Left ventricle myocardium inferior (tissue), 1 donor: Measurements from ENCODE around the gene TMEM175. TPM values are rescaled to one million over a fixed set of nuclear protein-coding genes. Genes with fewer than 3 reads are reported as not detected.

Source experiments
- DNase-seq: peaks from one replicate; pipeline ENCODE4 v3.0.0-alpha.2; 2020
- H3K27ac ChIP-seq: fragments of 200-600 bp; replicated peaks from 2 replicates; pipeline ENCODE4 v1.8.0; 2021
- H3K27me3 ChIP-seq: fragments of 200-600 bp; 2 replicates; pipeline ENCODE4 v1.8.0; 2021; ENCODE audit warnings: low read depth
- H3K36me3 ChIP-seq: fragments of 200-600 bp; 2 replicates; pipeline ENCODE4 v1.8.0; 2021
- H3K4me1 ChIP-seq: fragments of 200-600 bp; 2 replicates; pipeline ENCODE4 v1.8.0; 2021
- H3K4me3 ChIP-seq: fragments of 200-600 bp; 2 replicates; pipeline ENCODE4 v1.8.0; 2021; ENCODE audit warnings: mild to moderate bottlenecking, moderate library complexity
- H3K9me3 ChIP-seq: fragments of 200-600 bp; replicated peaks from 2 replicates; pipeline ENCODE4 v1.8.0; 2021
- intact Hi-C: fragments of 100-400 bp; cut with micrococcal nuclease; formaldehyde crosslinking; loops from one replicate; pipeline ENCODE4 v1.11.0; 2022
- long read RNA-seq: library from polyadenylated mRNA; unstranded; transcript quantifications from one replicate; pipeline ENCODE4 v2.0.0, GENCODE V29; 2021
- total RNA-seq: library from RNA; stranded (reverse); fragmentation: NEBNext Ultra II Directional; extraction: Animal tissue kit (Norgen Biotek cat#: 25700); gene quantifications from one replicate; pipeline ENCODE4 v1.2.1, GENCODE V29; 2021
- TF ChIP-seq, protein P1 (sequence below): fragments of 200-600 bp; IDR thresholded peaks from 2 replicates; pipeline ENCODE4 v1.8.0; 2021; ENCODE audit warnings: antibody characterized with exemption, mild to moderate bottlenecking, borderline replicate concordance
- donor health status: DM: no; HTN: yes; CAD: no; lungs with severe emphysema.

TMEM175 gene, protein sequence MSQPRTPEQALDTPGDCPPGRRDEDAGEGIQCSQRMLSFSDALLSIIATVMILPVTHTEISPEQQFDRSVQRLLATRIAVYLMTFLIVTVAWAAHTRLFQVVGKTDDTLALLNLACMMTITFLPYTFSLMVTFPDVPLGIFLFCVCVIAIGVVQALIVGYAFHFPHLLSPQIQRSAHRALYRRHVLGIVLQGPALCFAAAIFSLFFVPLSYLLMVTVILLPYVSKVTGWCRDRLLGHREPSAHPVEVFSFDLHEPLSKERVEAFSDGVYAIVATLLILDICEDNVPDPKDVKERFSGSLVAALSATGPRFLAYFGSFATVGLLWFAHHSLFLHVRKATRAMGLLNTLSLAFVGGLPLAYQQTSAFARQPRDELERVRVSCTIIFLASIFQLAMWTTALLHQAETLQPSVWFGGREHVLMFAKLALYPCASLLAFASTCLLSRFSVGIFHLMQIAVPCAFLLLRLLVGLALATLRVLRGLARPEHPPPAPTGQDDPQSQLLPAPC
- total RNA-seq, result 20.3 TPM
- long read RNA-seq, transcript TMEM175-201 (11 exons, 1,860 nt), result major isoform, 18 of 64 reads
- long read RNA-seq, transcript TMEM175-202 (11 exons, 2,236 nt), result minor isoform, 6 of 64 reads
- long read RNA-seq, transcript TMEM175-212 (9 exons, 1,399 nt), result minor isoform, 5 of 64 reads
- long read RNA-seq, partial matches to known transcripts, result 12 of 64 reads
- long read RNA-seq, other reads (novel, unspliced or antisense), result 20 of 64 reads

DNA sequence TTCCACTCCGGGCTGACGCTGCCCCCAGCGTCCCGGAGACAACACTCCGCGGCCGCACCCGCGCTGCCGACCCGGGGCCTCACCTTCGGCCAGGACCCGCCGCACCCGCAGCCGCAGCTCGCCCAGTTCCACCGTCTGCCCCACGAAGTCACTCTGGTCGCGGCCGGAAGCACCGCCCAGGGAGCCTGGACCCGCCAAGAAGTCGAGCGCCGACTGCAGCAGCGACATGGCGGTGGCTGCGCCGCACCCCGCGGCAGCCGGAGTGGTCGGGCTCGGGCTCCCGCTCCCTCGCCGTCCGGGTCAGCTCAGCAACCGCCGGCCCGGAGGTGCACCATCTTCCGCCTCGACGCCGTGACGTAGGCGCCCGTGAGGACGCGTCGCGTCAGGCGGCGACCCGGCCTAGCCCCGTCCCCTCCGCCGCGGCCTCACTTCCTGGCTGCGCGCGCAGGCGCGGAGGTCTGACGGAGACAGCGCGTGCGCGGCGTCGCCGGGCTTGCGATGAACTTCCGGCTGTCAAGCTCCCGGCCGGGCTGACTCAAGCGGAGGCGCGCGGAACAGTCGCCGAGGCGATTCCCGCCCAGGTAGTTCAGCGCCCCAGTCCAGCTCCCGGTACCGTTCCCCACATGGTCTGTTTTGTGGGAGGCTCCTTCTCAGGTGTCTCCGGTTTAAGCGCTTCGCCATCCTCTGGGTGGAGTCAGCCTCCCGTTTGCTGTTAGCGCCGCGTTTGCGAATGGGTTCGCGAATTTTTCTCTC is at the start of gene TMEM175, which contains the start of gene GAK:
Gene TMEM175 (plus strand): TSS at position 501 of the 753 bp plus-strand sequence. CDS start 15,280 bp downstream, outside the sequence.
Gene GAK (minus strand): TSS at position 357 of the 753 bp plus-strand sequence. CDS start 129 bp downstream, at position 228.
- Histone ChIP-seq H3K27ac (peak within 1 kb of the TSS; percentile 93), H3K27me3 (no peaks in the 10 kb centered on the region), H3K4me3 (peak within 1 kb of the TSS; percentile 99), H3K9me3 (no peaks in the 10 kb centered on the region), H3K36me3 (no peaks in the 10 kb centered on the region), H3K4me1 (peaks cover 59% of the 10 kb centered on the region)
- intact Hi-C loops, result no loop called here
- DNase-seq, result peak; percentile 95
- TF ChIP-seq, protein P1, sequence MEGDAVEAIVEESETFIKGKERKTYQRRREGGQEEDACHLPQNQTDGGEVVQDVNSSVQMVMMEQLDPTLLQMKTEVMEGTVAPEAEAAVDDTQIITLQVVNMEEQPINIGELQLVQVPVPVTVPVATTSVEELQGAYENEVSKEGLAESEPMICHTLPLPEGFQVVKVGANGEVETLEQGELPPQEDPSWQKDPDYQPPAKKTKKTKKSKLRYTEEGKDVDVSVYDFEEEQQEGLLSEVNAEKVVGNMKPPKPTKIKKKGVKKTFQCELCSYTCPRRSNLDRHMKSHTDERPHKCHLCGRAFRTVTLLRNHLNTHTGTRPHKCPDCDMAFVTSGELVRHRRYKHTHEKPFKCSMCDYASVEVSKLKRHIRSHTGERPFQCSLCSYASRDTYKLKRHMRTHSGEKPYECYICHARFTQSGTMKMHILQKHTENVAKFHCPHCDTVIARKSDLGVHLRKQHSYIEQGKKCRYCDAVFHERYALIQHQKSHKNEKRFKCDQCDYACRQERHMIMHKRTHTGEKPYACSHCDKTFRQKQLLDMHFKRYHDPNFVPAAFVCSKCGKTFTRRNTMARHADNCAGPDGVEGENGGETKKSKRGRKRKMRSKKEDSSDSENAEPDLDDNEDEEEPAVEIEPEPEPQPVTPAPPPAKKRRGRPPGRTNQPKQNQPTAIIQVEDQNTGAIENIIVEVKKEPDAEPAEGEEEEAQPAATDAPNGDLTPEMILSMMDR, result peak; percentile 28

DNA sequence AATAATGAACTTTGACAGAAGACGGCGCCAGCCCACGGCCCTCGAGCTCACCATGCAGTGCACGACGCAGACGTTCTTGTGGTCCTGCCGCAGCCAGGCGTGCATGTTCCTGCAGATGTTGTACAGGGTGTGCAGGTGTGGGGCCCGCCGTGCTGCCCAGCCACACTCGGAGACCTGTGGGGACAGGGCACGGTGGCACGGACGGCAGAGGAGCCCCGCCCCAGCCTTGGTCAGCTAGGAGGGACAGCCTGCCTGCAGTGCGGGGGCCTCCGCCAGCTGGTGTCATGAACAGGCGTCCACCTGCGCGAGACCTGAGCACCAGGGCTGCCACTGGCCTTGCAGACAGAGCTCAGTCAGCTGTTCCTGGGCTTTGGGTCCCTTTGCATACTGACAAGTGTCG is 49.6 kb upstream of the TMEM175 start:
- TF ChIP-seq, protein P1, result no peak
- intact Hi-C loops, result no loop called here

DNA sequence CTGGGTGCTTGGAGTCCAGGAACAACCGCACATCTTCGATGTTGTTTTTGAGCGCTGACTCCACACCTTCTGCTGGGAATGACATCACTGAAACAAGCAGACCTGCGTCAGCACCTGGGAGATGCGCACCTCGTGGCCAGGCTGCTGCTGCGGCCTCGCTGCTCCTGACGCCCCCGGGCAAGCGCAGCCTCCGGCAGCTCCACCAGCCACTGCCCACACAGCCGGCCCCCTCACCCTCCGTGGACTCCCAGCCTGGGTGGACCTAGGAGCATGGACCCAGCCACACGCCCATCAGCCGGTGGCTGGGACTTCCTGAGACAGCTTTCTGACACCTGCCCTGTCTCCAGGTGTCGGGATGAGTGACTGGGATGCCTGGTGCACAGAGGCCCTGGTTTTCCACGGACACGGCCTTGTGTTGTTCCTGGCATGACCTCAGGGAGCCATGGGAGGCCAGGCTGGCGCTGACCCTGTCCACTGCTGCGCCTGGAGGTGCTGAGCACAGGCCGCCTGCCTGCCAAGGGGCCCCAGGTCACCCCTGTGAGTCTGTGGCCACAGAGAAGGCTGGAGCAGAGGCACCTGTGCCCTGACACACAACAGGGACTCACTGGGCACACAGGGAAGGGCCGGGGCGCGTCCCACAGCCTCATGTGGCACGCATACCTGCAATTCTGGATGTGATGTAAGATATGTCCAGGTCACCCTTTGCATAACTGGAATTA is 48.7 kb upstream of the TMEM175 start:
- no peak for DNase-seq

More for the DNA sequence above, 49.6 kb upstream of the TMEM175 start:
- Histone ChIP-seq H3K9me3 (no peaks in the 10 kb centered on the region), H3K4me3 (no peak overlapping the region), H3K4me1 (peaks cover 9% of the 10 kb centered on the region), H3K27ac (no peak overlapping the region), H3K27me3 (no peaks in the 10 kb centered on the region), H3K36me3 (peaks cover 88% of the 10 kb centered on the region)
- DNase-seq, result no peak

DNA sequence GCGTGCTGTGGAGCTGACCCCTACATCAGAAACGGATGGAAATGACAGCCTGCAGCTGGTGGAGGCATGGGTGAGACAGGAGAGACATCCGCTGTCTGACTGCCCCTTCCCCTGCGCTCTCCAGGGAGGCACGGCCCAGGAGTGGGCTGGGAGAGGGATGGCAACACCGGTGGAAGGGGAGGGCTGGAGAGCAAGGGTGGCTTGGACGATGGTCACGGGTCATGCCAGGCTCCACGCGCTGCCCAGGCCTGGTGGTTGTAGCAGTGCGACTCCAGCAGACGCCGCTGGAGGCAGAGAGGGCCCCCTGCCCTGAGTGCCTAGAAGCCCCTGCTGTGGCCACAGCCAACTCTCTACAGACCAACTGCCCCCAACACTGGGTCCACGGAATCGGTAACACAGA is 48.0 kb upstream of the TMEM175 start:
- Histone ChIP-seq H3K36me3 (peaks cover 89% of the 10 kb centered on the region), H3K9me3 (no peaks in the 10 kb centered on the region), H3K27me3 (no peaks in the 10 kb centered on the region), H3K27ac (no peak overlapping the region), H3K4me3 (no peak overlapping the region), H3K4me1 (peaks cover 9% of the 10 kb centered on the region)
- intact Hi-C loops, result no loop called here
- TF ChIP-seq, protein P1, result no peak
- no peak for DNase-seq

More for the DNA sequence above, 48.7 kb upstream of the TMEM175 start:
- H3K27me3 ChIP-seq, result no peaks in the 10 kb centered on the region
- peaks cover 89% of the 10 kb centered on the region for H3K36me3 ChIP-seq
- H3K4me3 ChIP-seq, result no peak overlapping the region
- intact Hi-C loops, result no loop called here
- no peaks in the 10 kb centered on the region for H3K9me3 ChIP-seq
- peaks cover 9% of the 10 kb centered on the region for H3K4me1 ChIP-seq
- H3K27ac ChIP-seq, result no peak overlapping the region
- TF ChIP-seq, protein P1, result no peak
